Brain microvascular endothelial cell (primary cell): Measurements from ENCODE around the gene RAPH1.

ENCODE experiments used
- DNase-seq: peaks from one replicate; pipeline ENCODE4 v3.0.0-alpha.2; 2020
- H3K27ac ChIP-seq: fragments of 250-450 bp; sonication (Bioruptor Pico); 2 replicates; pipeline ENCODE4 v1.5.1; 2020; ENCODE audit warnings: mild to moderate bottlenecking, moderate library complexity
- H3K27me3 ChIP-seq: fragments of 250-450 bp; sonication (Bioruptor Pico); replicated peaks from 2 replicates; pipeline ENCODE4 v1.5.1; 2020; ENCODE audit warnings: mild to moderate bottlenecking
- H3K36me3 ChIP-seq: fragments of 250-450 bp; sonication (Bioruptor Pico); replicated peaks from 2 replicates; pipeline ENCODE4 v1.5.1; 2020; ENCODE audit warnings: mild to moderate bottlenecking
- H3K4me3 ChIP-seq: 2 replicates; pipeline ENCODE4 v1.5.1; 2011; ENCODE audit warnings: low read depth, mild to moderate bottlenecking, control low read depth, low read length, moderate library complexity
- CTCF ChIP-seq: IDR thresholded peaks from 2 replicates; pipeline ENCODE4 v1.5.1; 2011; ENCODE audit warnings: low read depth, mild to moderate bottlenecking, moderate library complexity, low read length, control low read depth, inconsistent platforms; ENCODE audit errors: missing control alignments
- in situ Hi-C: cut with HindIII; loops from 2 replicates; pipeline ENCODE4 v1.10.0; 2017; ENCODE audit warnings: low sequenced_read_pairs, low pct_ligation_motif_present

Gene RAPH1

GRCh38 chr2:203501873-203502272 lies 33.2 kb downstream of the RAPH1 start:
- in situ Hi-C loops = no loop called here
- peaks cover 3% of the 10 kb centered on the region for H3K36me3 ChIP-seq
- TF ChIP-seq CTCF = no peak
- H3K27ac ChIP-seq = no peak overlapping the region
- no peak for DNase-seq
- H3K27me3 ChIP-seq = no peaks in the 10 kb centered on the region
- no peak overlapping the region for H3K4me3 ChIP-seq

- Histone ChIP-seq H3K4me3 (no peak overlapping the region), H3K27me3 (no peaks in the 10 kb centered on the region), H3K27ac (no peak overlapping the region), H3K36me3 (peaks cover 3% of the 10 kb centered on the region)
- TF ChIP-seq CTCF = no peak
- in situ Hi-C loops = no loop called here
- DNase-seq = no peak
These were observed 34.1 kb downstream of the RAPH1 start for GRCh38 chr2:203500951-203501350.

GRCh38 chr2:203500297-203500696 lies 34.8 kb downstream of the RAPH1 start:
- Histone ChIP-seq H3K36me3 (peaks cover 3% of the 10 kb centered on the region), H3K27ac (no peak overlapping the region), H3K4me3 (no peak overlapping the region), H3K27me3 (no peaks in the 10 kb centered on the region)
- in situ Hi-C loops = no loop called here
- DNase-seq = no peak
- TF ChIP-seq CTCF = no peak

- no peak for TF ChIP-seq CTCF
- DNase-seq = peak; percentile 34
- H3K27me3 ChIP-seq = no peaks in the 10 kb centered on the region
- peaks cover 5% of the 10 kb centered on the region for H3K36me3 ChIP-seq
- peak overlapping the region; percentile 38 for H3K27ac ChIP-seq
- no peak overlapping the region for H3K4me3 ChIP-seq
- in situ Hi-C loops = loop anchor here (25.0 kb wide), 1 partner anchor 314 kb away; no protein-coding TSS in a partner anchor
These were observed 36.9 kb downstream of the RAPH1 start for GRCh38 chr2:203498161-203498560.

- no peak overlapping the region for H3K4me3 ChIP-seq
- H3K27ac ChIP-seq = no peak overlapping the region
- DNase-seq = no peak
- peaks cover 23% of the 10 kb centered on the region for H3K36me3 ChIP-seq
- TF ChIP-seq CTCF = no peak
- H3K27me3 ChIP-seq = no peaks in the 10 kb centered on the region
- in situ Hi-C loops = loop anchor here (25.0 kb wide), 1 partner anchor 319 kb away; no protein-coding TSS in a partner anchor
These were observed 42.1 kb downstream of the RAPH1 start for GRCh38 chr2:203492965-203493364.

GRCh38 chr2:203490391-203490790 lies 44.7 kb downstream of the RAPH1 start:
- no peak overlapping the region for H3K27ac ChIP-seq
- TF ChIP-seq CTCF = no peak
- in situ Hi-C loops = loop anchor here (25.0 kb wide), 1 partner anchor 322 kb away; no protein-coding TSS in a partner anchor
- no peak for DNase-seq
- H3K36me3 ChIP-seq = peaks cover 33% of the 10 kb centered on the region
- H3K27me3 ChIP-seq = no peaks in the 10 kb centered on the region
- no peak overlapping the region for H3K4me3 ChIP-seq
